NT2/D1 (cell line): Measurements from ENCODE around the gene CD86.

Experiments
- DNase-seq: peaks from one replicate; pipeline ENCODE4 v3.0.0-alpha.2; 2011; ENCODE audit warnings: low read depth, low spot score
- H3K27me3 ChIP-seq: 2 replicates; pipeline ENCODE4 v1.6.0; 2011; ENCODE audit warnings: mild to moderate bottlenecking; ENCODE audit not compliant: insufficient read length, insufficient read depth
- H3K36me3 ChIP-seq: 2 replicates; pipeline ENCODE4 v1.6.1; 2011; ENCODE audit warnings: mild to moderate bottlenecking, low read length, mixed read lengths; ENCODE audit not compliant: insufficient read depth, insufficient read length
- H3K4me1 ChIP-seq: 2 replicates; pipeline ENCODE4 v1.5.1; 2011; ENCODE audit not compliant: insufficient read depth, insufficient read length
- H3K4me3 ChIP-seq: 2 replicates; pipeline ENCODE4 v1.5.1; 2011; ENCODE audit warnings: low read depth; ENCODE audit not compliant: insufficient read length
- H3K9ac ChIP-seq: 2 replicates; pipeline ENCODE4 v1.6.0; 2011; ENCODE audit warnings: low read depth; ENCODE audit not compliant: insufficient read length
- H3K9me3 ChIP-seq: 2 replicates; pipeline ENCODE4 v1.5.1; 2011; ENCODE audit warnings: mild to moderate bottlenecking, low read length; ENCODE audit not compliant: insufficient read depth
- SUZ12 ChIP-seq: IDR thresholded peaks from 2 replicates; pipeline ENCODE4 v1.6.1; 2011; ENCODE audit not compliant: insufficient read length, insufficient read depth; ENCODE audit errors: extremely low read depth
- YY1 ChIP-seq: IDR thresholded peaks from 2 replicates; pipeline ENCODE4 v1.6.1; 2011; ENCODE audit not compliant: insufficient read length, insufficient read depth
- ZNF274 ChIP-seq: IDR thresholded peaks from 2 replicates; pipeline ENCODE4 v1.6.1; 2011; ENCODE audit warnings: mild to moderate bottlenecking, low read depth, low read length

CD86 gene

GRCh38 chr3:122094125-122094524 lies 39.0 kb downstream of the CD86 start:
- TF ChIP-seq ZNF274 (no peak), SUZ12 (no peak), YY1 (no peak)
- H3K27me3 ChIP-seq, result no peaks in the 10 kb centered on the region
- H3K36me3 ChIP-seq, result no peaks in the 10 kb centered on the region
- no peaks in the 10 kb centered on the region for H3K4me1 ChIP-seq
- no peak overlapping the region for H3K4me3 ChIP-seq
- H3K9me3 ChIP-seq, result peaks cover 3% of the 10 kb centered on the region; the same call in 1 of the 2 replicates
- DNase-seq, result no peak
- H3K9ac ChIP-seq, result no peak overlapping the region

DNA sequence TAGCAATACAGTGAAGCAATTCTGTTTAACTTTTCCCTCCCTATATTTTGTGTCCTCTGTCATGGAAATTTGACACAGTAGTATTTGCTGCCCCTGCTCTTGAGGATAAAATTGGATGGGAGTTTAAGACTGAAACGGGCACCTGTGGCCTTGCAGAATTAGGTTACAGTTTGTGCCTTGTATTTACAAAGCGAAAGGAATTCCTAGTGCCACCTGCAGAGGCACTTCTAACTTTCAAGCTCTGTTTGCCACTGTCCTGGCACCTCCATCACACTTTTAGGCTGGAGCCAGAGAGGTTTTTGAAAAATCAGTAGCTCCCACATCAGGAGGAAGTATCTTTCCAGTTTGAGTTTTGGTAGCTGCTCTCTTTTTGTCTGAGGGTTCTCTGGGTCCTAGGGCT lies 39.5 kb downstream of the CD86 start:
- H3K36me3 ChIP-seq, result no peaks in the 10 kb centered on the region
- H3K4me1 ChIP-seq, result no peaks in the 10 kb centered on the region
- H3K27me3 ChIP-seq, result no peaks in the 10 kb centered on the region
- H3K9me3 ChIP-seq, result peaks cover 3% of the 10 kb centered on the region; the same call in 1 of the 2 replicates
- no peak for TF ChIP-seq SUZ12
- H3K4me3 ChIP-seq, result no peak overlapping the region
- H3K9ac ChIP-seq, result no peak overlapping the region
- DNase-seq, result no peak

DNA sequence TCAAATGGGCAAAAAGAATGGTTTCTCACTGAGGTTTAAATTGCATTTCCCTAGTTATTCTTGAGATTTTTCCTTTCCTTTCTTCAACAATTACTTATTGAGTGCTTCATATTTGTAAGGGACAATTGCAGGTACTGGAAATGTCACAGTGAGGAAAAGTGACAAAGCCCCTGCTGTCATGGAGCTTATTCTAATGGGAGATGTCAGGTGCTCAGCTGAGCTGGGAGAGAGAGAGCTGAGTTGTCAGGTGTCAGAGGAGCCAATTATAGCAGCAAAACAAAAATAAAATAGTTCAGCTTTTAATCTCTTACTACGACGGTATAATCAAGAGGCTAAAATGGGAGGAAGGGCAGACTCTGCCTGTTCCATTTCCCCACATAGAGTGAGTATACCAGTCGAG lies 42.0 kb downstream of the CD86 start:
- H3K27me3 ChIP-seq, result no peaks in the 10 kb centered on the region
- H3K9me3 ChIP-seq, result peaks cover 3% of the 10 kb centered on the region; the same call in 1 of the 2 replicates
- no peak for TF ChIP-seq SUZ12
- no peak for TF ChIP-seq YY1
- no peak for TF ChIP-seq ZNF274
- DNase-seq, result no peak
- no peaks in the 10 kb centered on the region for H3K4me1 ChIP-seq
- no peak overlapping the region for H3K9ac ChIP-seq
- H3K36me3 ChIP-seq, result no peaks in the 10 kb centered on the region
- H3K4me3 ChIP-seq, result no peak overlapping the region

DNA sequence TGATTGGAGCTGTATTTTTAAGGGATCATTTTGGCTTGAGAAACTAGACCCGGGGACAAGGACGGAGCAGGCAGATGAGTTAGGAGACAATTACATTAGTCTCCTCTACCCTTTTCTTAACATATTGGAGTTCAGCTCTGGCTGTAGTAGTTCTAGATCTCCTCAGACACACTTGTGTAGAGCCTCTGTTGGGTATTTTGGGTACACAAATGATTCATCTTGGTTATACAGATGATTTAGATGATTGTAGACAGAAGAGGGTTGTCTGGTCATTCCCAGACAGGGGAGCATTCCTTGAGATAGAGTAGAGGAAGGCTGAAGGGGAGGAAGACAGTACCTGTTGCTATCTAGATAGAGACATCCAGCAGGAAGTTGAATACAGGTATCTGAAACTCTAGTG lies 43.4 kb downstream of the CD86 start:
- no peak overlapping the region for H3K9ac ChIP-seq
- H3K4me1 ChIP-seq, result no peaks in the 10 kb centered on the region
- no peak for TF ChIP-seq SUZ12
- no peak for TF ChIP-seq ZNF274
- no peak for TF ChIP-seq YY1

GRCh38 chr3:122099255-122099654 lies 44.1 kb downstream of the CD86 start:
- no peak overlapping the region for H3K4me3 ChIP-seq
- no peaks in the 10 kb centered on the region for H3K27me3 ChIP-seq
- TF ChIP-seq ZNF274 (no peak), YY1 (no peak), SUZ12 (no peak)
- H3K36me3 ChIP-seq, result no peaks in the 10 kb centered on the region
- no peaks in the 10 kb centered on the region for H3K9me3 ChIP-seq
- no peak for DNase-seq
- H3K4me1 ChIP-seq, result no peaks in the 10 kb centered on the region
- no peak overlapping the region for H3K9ac ChIP-seq

More for the DNA sequence above, 43.4 kb downstream of the CD86 start:
- H3K4me3 ChIP-seq, result no peak overlapping the region
- DNase-seq, result no peak
- H3K9me3 ChIP-seq, result no peaks in the 10 kb centered on the region
- H3K36me3 ChIP-seq, result no peaks in the 10 kb centered on the region
- no peaks in the 10 kb centered on the region for H3K27me3 ChIP-seq

DNA sequence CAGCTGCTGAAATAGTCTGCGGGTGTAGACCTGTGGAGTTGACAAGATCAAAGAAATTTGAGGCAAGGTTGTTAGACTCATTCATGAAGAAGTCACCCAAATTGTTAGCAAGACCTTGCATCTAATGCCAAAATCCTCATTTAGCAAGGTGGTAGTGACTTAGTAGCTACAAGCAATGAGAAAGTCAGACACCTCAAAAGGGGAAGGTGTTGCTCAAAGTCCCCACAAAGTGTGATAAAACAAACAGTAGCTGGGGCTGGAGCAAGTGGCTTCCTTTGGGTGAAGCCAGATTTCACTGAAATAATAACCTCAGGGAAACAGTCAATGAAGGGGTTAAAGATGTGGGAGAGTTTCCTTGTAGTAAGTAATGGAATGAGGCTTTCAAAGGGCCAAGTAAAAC lies 44.9 kb downstream of the CD86 start:
- Histone ChIP-seq H3K36me3 (no peaks in the 10 kb centered on the region), H3K9me3 (no peaks in the 10 kb centered on the region), H3K4me1 (no peaks in the 10 kb centered on the region), H3K27me3 (no peaks in the 10 kb centered on the region), H3K4me3 (no peak overlapping the region), H3K9ac (no peak overlapping the region)
- no peak for DNase-seq
- no peak for TF ChIP-seq SUZ12

DNA sequence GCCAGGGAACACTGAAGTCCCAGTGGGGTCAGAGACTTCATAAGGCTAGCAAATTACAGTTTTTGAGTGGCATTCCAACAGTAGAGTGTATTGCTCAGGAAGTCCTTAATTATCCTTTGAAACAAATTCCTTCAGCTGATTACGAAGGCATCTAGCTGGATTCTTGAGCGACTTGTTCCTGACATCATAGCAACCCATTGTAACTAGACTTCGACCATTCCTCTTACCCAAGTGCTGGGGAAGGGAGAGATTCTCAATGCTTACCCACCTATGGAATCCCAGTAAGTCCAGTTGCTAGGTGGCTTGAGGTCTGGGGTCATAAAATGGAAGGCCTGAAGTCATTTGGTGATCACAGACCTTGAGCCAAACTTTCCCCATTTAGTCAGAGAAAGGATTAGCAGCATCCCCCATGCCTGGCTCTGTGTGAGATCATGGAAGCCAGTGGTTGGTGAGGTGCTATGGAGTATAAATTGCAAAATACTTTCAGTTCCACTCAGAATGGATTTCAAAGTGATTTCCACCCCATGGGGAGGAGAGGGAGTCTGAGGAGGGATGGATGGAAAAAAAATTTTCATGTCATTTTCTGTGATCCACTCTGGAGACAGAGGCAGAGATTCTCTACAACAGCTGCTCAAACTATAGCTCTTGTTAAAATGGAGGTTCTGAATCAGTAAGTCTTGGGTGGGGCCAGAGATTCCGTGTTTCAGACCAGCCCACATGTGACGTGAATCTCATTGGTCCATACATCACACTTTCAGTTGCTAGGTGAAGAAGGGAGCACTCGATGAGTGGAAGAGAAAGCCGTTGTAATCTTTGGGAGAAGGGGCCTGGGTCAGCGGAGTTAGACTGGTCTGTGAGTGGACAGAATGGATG lies 45.7 kb downstream of the CD86 start:
- H3K4me3 ChIP-seq, result no peak overlapping the region
- H3K27me3 ChIP-seq, result no peaks in the 10 kb centered on the region
- H3K36me3 ChIP-seq, result no peaks in the 10 kb centered on the region
- no peak for DNase-seq
- TF ChIP-seq ZNF274, result no peak
- TF ChIP-seq YY1, result no peak
- TF ChIP-seq SUZ12, result no peak
- H3K9ac ChIP-seq, result no peak overlapping the region
- H3K4me1 ChIP-seq, result no peaks in the 10 kb centered on the region
- no peaks in the 10 kb centered on the region for H3K9me3 ChIP-seq
